Activated B cell treated with CpG ODN at 0.5 μM for 24 hours (primary cell): ENCODE measurements around the gene EIF4E3. TPM values are rescaled to one million over a fixed set of nuclear protein-coding genes. Genes with fewer than 3 reads are reported as not detected.

ENCODE experiments used
- ATAC-seq: fragments of 200-7000 bp; cut with Tn5 transposase; one replicate; pipeline ENCODE4 v1.10.0; 2021; ENCODE audit warnings: low read depth, mild to moderate bottlenecking, moderate library complexity
- CTCF ChIA-PET: fragments of 350-600 bp; sonication (Branson Sonifier 250); formaldehyde crosslinking; loops from one replicate; lab custom pipeline; 2021; ENCODE audit warnings: antibody characterized with exemption; lab: Charles Lee
- POLR2A ChIA-PET: fragments of 350-600 bp; sonication (Branson Sonifier 250); formaldehyde crosslinking; loops from one replicate; lab custom pipeline; 2021; ENCODE audit warnings: antibody characterized with exemption; lab: Charles Lee
- DNase-seq: peaks from one replicate; pipeline ENCODE4 v3.0.0; 2022
- H3K27ac Mint-ChIP-seq: one replicate; pipeline ENCODE4 v1.8.0; 2020; ENCODE audit warnings: mixed read lengths
- H3K27me3 Mint-ChIP-seq: one replicate; pipeline ENCODE4 v1.8.0; 2021; ENCODE audit warnings: mixed read lengths
- H3K36me3 Mint-ChIP-seq: one replicate; pipeline ENCODE4 v1.8.0; 2021; ENCODE audit warnings: low read depth, mixed read lengths
- H3K4me1 Mint-ChIP-seq: one replicate; pipeline ENCODE4 v1.8.0; 2021; ENCODE audit warnings: mixed read lengths
- H3K4me3 Mint-ChIP-seq: one replicate; pipeline ENCODE4 v1.8.0; 2020; ENCODE audit warnings: mild to moderate bottlenecking, mixed read lengths
- H3K9me3 Mint-ChIP-seq: one replicate; pipeline ENCODE4 v1.8.0; 2020; ENCODE audit warnings: mixed read lengths
- CTCF ChIP-seq: fragments of 200-600 bp; IDR thresholded peaks from one replicate; pipeline ENCODE4 v1.8.0; 2022; ENCODE audit warnings: antibody characterized with exemption, mild to moderate bottlenecking
- intact Hi-C: fragments of 100-400 bp; cut with micrococcal nuclease; formaldehyde crosslinking; loops from one replicate; pipeline ENCODE4 v1.15.1; 2024
- total RNA-seq: library from RNA; stranded (reverse); gene quantifications from 2 replicates; pipeline ENCODE4 v1.2.3, GENCODE V29; 2022

EIF4E3 gene
- total RNA-seq, 1 donor from 2014 or later: 2.0 TPM

DNA sequence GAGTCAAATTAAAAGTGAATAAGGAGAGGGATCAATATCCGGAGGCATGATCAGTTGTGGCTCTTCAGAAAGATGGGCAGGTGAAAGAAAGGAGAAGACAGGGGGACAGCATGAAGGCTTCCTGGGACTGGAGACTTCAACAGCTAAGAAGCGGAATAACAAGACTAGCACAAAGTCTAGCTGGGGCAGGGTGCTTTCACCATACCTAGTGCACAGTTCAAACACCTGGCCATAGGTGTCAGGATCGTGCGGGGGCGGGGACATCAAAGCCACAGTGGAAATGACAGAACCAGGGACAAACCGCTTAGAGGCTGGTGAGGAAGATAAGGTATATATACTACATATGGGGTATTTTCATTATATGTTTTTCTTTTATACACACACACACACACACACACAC lies 75.4 kb downstream of the EIF4E3 start:
- H3K27ac Mint-ChIP-seq: no peak overlapping the region
- DNase-seq: no peak
- ChIA-PET POLR2A (no interaction called here), CTCF (interaction anchor here (0.7 to 1.5 kb wide), 3 partner anchors 1100 to 1585 kb away, joined by 3 to 4 read pairs (median 3); no protein-coding TSS in a partner anchor)
- no peaks in the 10 kb centered on the region for H3K9me3 Mint-ChIP-seq
- peaks cover 3% of the 10 kb centered on the region for H3K4me1 Mint-ChIP-seq
- intact Hi-C loops: loop anchor here (10.0 kb wide), 2 partner anchors 935 to 1705 kb away; no protein-coding TSS in a partner anchor
- H3K27me3 Mint-ChIP-seq: peaks cover 2% of the 10 kb centered on the region
- H3K36me3 Mint-ChIP-seq: no peaks in the 10 kb centered on the region
- ATAC-seq: no peak
- no peak overlapping the region for H3K4me3 Mint-ChIP-seq
- TF ChIP-seq CTCF: no peak

DNA sequence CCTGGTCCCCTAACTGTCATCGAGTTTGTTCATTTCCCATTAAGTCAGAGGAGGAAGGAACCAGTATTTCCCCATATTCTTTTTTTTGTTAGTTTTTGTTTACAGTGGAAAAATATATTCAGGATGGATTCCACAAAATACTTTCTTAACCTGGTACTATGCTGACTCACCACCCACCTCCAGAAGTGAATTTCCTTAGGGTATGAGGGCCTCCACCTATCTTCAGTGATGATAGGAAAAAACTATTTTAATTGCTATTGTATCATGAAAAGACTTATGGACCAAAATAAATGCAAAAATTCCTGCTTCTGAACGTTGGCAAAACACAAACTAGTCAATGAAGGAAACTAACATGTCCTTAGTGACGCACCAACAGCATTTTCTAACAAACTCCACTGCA lies 77.5 kb downstream of the EIF4E3 start:
- DNase-seq (no peak), ATAC-seq (no peak)
- Mint-ChIP-seq H3K4me3 (no peak overlapping the region), H3K4me1 (peaks cover 2% of the 10 kb centered on the region), H3K9me3 (no peaks in the 10 kb centered on the region), H3K36me3 (no peaks in the 10 kb centered on the region), H3K27me3 (peaks cover 3% of the 10 kb centered on the region), H3K27ac (no peak overlapping the region)
- ChIA-PET POLR2A (no interaction called here), CTCF (no interaction called here)
- intact Hi-C loops: no loop called here
- TF ChIP-seq CTCF: no peak

DNA sequence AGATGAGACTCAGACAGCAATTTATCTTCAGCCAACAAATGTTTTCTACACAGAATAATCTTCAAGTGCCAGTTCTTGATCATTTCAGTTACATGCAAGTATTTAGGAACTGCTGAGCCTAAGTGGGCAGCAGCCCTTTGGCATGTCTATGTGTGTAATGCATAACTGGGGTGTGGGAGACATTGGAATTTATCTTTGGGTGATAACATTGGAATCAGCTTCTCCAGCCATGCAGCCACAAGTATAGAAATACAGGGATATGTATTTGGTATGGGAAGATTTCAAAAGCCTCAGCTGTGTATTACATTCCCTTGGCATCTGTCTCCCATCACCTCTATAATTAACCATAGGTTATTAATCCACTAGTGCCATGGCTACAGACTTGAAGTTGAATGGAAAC lies 78.2 kb downstream of the EIF4E3 start:
- no peak for TF ChIP-seq CTCF
- ChIA-PET CTCF (interaction anchor here (1.1 kb wide), 1 partner anchor 1096 kb away, joined by 3 read pairs; no protein-coding TSS in a partner anchor), POLR2A (no interaction called here)
- H3K4me1 Mint-ChIP-seq: no peaks in the 10 kb centered on the region
- H3K36me3 Mint-ChIP-seq: no peaks in the 10 kb centered on the region
- no peak for DNase-seq
- H3K4me3 Mint-ChIP-seq: no peak overlapping the region
- H3K27me3 Mint-ChIP-seq: peaks cover 3% of the 10 kb centered on the region
- intact Hi-C loops: no loop called here
- H3K27ac Mint-ChIP-seq: no peak overlapping the region
- no peak for ATAC-seq
- no peaks in the 10 kb centered on the region for H3K9me3 Mint-ChIP-seq

DNA sequence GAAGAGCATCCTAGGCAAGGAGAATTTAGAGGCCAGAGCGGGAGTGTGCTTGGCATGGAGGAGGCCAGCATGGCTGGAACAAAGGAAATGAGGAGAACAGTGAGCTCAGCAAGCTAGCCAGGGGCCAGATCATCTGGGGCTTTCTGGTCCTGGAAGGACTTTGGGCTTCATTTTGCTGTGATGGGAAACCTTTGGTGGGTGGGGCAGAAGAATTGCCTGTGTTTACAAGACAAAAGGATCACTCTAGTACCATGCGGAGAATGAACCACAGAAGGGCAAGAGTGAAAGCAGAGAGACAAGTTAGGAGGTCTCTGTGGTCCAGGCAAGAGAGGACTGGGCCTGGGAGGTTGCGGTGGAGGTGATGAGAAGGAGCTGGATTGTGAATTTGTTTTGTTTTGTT lies 80.1 kb downstream of the EIF4E3 start:
- POLR2A ChIA-PET: no interaction called here
- DNase-seq (no peak), ATAC-seq (no peak)
- Mint-ChIP-seq H3K36me3 (no peaks in the 10 kb centered on the region), H3K4me3 (no peak overlapping the region), H3K9me3 (no peaks in the 10 kb centered on the region), H3K27me3 (peaks cover 3% of the 10 kb centered on the region), H3K27ac (no peak overlapping the region), H3K4me1 (no peaks in the 10 kb centered on the region)
- no peak for TF ChIP-seq CTCF
- intact Hi-C loops: no loop called here
- CTCF ChIA-PET: no interaction called here

- Mint-ChIP-seq H3K4me1 (no peaks in the 10 kb centered on the region), H3K9me3 (no peaks in the 10 kb centered on the region), H3K27me3 (peaks cover 6% of the 10 kb centered on the region), H3K27ac (no peak overlapping the region), H3K36me3 (no peaks in the 10 kb centered on the region), H3K4me3 (no peak overlapping the region)
- ChIA-PET POLR2A (no interaction called here), CTCF (no interaction called here)
- no peak for ATAC-seq
- TF ChIP-seq CTCF: no peak
- DNase-seq: no peak
- intact Hi-C loops: no loop called here
Measured at GRCh38 chr3:71641674-71642073, 83.5 kb downstream of the EIF4E3 start.
